ENCODE measurements around the gene ZBTB16. TPM values are rescaled to one million over a fixed set of nuclear protein-coding genes. Genes with fewer than 3 reads are reported as not detected.

ZBTB16 gene
- total and polyA plus RNA-seq, 2 of the 4 experiments (the other 2 are of a cell fraction): not detected

DNA sequence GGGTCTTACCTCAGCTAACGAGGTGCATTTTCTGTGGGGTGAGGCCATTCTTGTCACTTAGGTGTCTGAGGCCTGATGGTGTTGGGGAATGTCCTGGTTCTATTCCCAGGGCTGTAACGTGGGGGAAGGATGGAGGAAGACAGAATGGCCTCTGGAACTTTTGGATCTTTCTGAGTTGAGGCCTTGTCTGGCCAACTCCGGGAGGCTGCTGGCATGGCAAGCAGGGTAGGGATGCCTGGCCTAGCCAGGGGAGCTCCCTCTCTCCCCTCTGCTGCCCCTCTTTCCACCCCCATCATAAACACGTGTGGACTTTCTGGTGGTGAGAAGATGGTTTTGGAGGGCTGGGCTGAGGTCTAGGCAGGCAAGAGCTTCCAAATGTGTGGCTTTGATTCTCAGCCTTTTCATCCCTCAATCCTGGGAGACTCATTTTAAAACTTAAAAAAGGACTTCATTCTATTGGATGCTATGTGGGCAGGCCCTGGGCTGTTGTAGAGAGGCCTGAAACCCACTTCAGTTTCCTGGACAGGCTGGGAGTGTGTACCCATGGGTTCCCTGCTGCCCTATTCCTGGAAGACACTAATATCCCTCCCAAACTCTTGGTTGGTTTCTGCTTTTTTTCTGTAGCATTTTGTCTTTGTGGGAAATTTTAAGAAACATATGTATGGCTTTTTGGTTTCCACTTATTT is 30.9 kb downstream of the ZBTB16 start:
- H4K5ac ChIP-seq (ENCODE audit: low read depth, low read length): no peak overlapping the region
- H3K27me3 ChIP-seq (ENCODE audit: control insufficient read depth, insufficient read depth, low read length): peaks cover 6% of the 10 kb centered on the region; the same call in 1 of the 2 replicates
- H3K56ac ChIP-seq (ENCODE audit: extremely low read depth, insufficient read depth, low read length): no peak overlapping the region
- intact Hi-C loops (cut with micrococcal nuclease) (no loop called here), dilution Hi-C loops (cut with HindIII; ENCODE audit: low sequenced_read_pairs, unreplicated experiment) (no loop called here), in situ Hi-C loops (cut with MboI; ENCODE audit: low sequenced_read_pairs) (no loop called here)
- no peak overlapping the region for H2AFZ ChIP-seq (replicated peaks; ENCODE audit: low read length, poor library complexity)
- H4K91ac ChIP-seq (ENCODE audit: insufficient read depth, low read depth, low read length): no peak overlapping the region
- H3K4me2 ChIP-seq (ENCODE audit: low read depth, low read length): no peak overlapping the region
- H3K4me3 ChIP-seq (ENCODE audit: insufficient read depth, low read depth, low read length): no peak overlapping the region
- no peak overlapping the region for H3K4ac ChIP-seq (ENCODE audit: low read depth, low read length)
- ChIA-PET CTCF (no interaction called here), POLR2A (ENCODE audit: unreplicated experiment) (no interaction called here)
- no peaks in the 10 kb centered on the region for H3K9me1 ChIP-seq (ENCODE audit: insufficient read depth, low read length)
- no peak overlapping the region for H2AK9ac ChIP-seq (replicated peaks; ENCODE audit: low read depth, low read length, poor library complexity)
- DNase-seq (no peak), ATAC-seq (ENCODE audit: low read depth) (no peak)
- H3K18ac ChIP-seq (ENCODE audit: low read depth, low read length): no peak overlapping the region
- no peak overlapping the region for H2BK20ac ChIP-seq (ENCODE audit: low read depth, low read length)
- H3K23ac ChIP-seq (ENCODE audit: low read depth, low read length): no peak overlapping the region
- no peak overlapping the region for H3K14ac ChIP-seq (replicated peaks; ENCODE audit: low read depth, low read length)
- no peaks in the 10 kb centered on the region for H4K20me1 ChIP-seq (ENCODE audit: insufficient read depth, low read length)
- no peak overlapping the region for H2BK5ac ChIP-seq (ENCODE audit: low read depth, low read length, poor library complexity, severe bottlenecking)
- no peaks in the 10 kb centered on the region for H3K9me3 ChIP-seq (ENCODE audit: control insufficient read depth, insufficient read depth, low read length)
- no peak overlapping the region for H2AK5ac ChIP-seq (ENCODE audit: low read depth, low read length)
- BruUV-seq (replicated peaks): no TSS peak
- no peaks in the 10 kb centered on the region for H3K36me3 ChIP-seq (ENCODE audit: control insufficient read depth, insufficient read depth, low read length)
- no CpG with 5 or more reads among the region's 4 CpGs for WGBS, 2 experiments (ENCODE audit: extremely low coverage in 2 of 2, insufficient read length in 1 of 2)
- H4K8ac ChIP-seq (ENCODE audit: low read depth in 2 of 2, low read length in 2 of 2): no peak overlapping the region
- H3K79me1 ChIP-seq (ENCODE audit: low read depth in 1 of 2, low read length in 2 of 2): no peaks in the 10 kb centered on the region
- H3K27ac ChIP-seq (ENCODE audit: insufficient read depth, low read length): no peak overlapping the region
- H2BK120ac ChIP-seq (ENCODE audit: low read depth, low read length): no peak overlapping the region
- H3K4me1 ChIP-seq (ENCODE audit: control insufficient read depth, insufficient read depth, low read length): no peaks in the 10 kb centered on the region
- TF ChIP-seq MAFK (IDR thresholded peaks at IDR 0.05; ENCODE audit: low read depth, low read length) (no peak), RAD21 (IDR thresholded peaks at IDR 0.05; ENCODE audit: low read length) (no peak), MXI1 (IDR thresholded peaks at IDR 0.05; ENCODE audit: borderline replicate concordance, low read depth, low read length) (no peak), CHD1 (IDR thresholded peaks at IDR 0.05; ENCODE audit: low read depth, low read length) (no peak), RCOR1 (IDR thresholded peaks at IDR 0.05; ENCODE audit: insufficient replicate concordance, low read length) (no peak), CEBPB (IDR thresholded peaks at IDR 0.05; ENCODE audit: low read depth, low read length) (no peak), RFX5 (IDR thresholded peaks at IDR 0.05; ENCODE audit: low read depth, low read length) (no peak), MAZ (IDR thresholded peaks at IDR 0.05; ENCODE audit: borderline replicate concordance, low read depth, low read length) (no peak), NFE2L2 (IDR thresholded peaks at IDR 0.05; ENCODE audit: low read depth, low read length) (no peak), BHLHE40 (IDR thresholded peaks at IDR 0.05; ENCODE audit: low read depth, low read length) (no peak), POLR2A (IDR thresholded peaks at IDR 0.05; ENCODE audit: low read depth, low read length) (no peak)
- TF ChIP-seq, protein P1, sequence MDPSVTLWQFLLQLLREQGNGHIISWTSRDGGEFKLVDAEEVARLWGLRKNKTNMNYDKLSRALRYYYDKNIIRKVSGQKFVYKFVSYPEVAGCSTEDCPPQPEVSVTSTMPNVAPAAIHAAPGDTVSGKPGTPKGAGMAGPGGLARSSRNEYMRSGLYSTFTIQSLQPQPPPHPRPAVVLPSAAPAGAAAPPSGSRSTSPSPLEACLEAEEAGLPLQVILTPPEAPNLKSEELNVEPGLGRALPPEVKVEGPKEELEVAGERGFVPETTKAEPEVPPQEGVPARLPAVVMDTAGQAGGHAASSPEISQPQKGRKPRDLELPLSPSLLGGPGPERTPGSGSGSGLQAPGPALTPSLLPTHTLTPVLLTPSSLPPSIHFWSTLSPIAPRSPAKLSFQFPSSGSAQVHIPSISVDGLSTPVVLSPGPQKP (IDR thresholded peaks at IDR 0.05; ENCODE audit: borderline replicate concordance, low read depth, low read length): no peak
- TF ChIP-seq, protein P2, sequence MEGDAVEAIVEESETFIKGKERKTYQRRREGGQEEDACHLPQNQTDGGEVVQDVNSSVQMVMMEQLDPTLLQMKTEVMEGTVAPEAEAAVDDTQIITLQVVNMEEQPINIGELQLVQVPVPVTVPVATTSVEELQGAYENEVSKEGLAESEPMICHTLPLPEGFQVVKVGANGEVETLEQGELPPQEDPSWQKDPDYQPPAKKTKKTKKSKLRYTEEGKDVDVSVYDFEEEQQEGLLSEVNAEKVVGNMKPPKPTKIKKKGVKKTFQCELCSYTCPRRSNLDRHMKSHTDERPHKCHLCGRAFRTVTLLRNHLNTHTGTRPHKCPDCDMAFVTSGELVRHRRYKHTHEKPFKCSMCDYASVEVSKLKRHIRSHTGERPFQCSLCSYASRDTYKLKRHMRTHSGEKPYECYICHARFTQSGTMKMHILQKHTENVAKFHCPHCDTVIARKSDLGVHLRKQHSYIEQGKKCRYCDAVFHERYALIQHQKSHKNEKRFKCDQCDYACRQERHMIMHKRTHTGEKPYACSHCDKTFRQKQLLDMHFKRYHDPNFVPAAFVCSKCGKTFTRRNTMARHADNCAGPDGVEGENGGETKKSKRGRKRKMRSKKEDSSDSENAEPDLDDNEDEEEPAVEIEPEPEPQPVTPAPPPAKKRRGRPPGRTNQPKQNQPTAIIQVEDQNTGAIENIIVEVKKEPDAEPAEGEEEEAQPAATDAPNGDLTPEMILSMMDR (conservative IDR thresholded peaks at IDR 0.05; ENCODE audit: low read depth, low read length): no peak
- TF ChIP-seq, protein P3, sequence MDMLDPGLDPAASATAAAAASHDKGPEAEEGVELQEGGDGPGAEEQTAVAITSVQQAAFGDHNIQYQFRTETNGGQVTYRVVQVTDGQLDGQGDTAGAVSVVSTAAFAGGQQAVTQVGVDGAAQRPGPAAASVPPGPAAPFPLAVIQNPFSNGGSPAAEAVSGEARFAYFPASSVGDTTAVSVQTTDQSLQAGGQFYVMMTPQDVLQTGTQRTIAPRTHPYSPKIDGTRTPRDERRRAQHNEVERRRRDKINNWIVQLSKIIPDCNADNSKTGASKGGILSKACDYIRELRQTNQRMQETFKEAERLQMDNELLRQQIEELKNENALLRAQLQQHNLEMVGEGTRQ (IDR thresholded peaks at IDR 0.05; ENCODE audit: low read depth, low read length): no peak
- no peak overlapping the region for H3K9ac ChIP-seq (ENCODE audit: low read depth, low read length)
- no peak overlapping the region for H2BK15ac ChIP-seq (ENCODE audit: low read depth, low read length)

All from IMR-90 (cell line).